HL-60 (cell line): ENCODE results near the gene ANTXR1.

Experiments
- DNase-seq, 2 experiments: peaks; one replicate each; pipeline ENCODE4 v3.0.0-alpha.2; 2010 to 2020; ENCODE audit warnings: low read depth in 1 of 2, low spot score in 1 of 2
- H3K27ac ChIP-seq: fragments of 250-450 bp; sonication (Bioruptor Pico); replicated peaks from 2 replicates; pipeline ENCODE4 v1.5.1; 2020; ENCODE audit warnings: mild to moderate bottlenecking, moderate library complexity
- H3K27me3 ChIP-seq: fragments of 250-450 bp; sonication (Bioruptor Pico); 2 replicates; pipeline ENCODE4 v1.5.1; 2021; ENCODE audit warnings: mild to moderate bottlenecking, moderate library complexity; ENCODE audit not compliant: insufficient read depth, poor library complexity, severe bottlenecking
- H3K4me3 ChIP-seq: replicated peaks from 2 replicates; pipeline ENCODE4 v1.5.1; 2011; ENCODE audit warnings: mild to moderate bottlenecking, control low read depth, low read length; ENCODE audit not compliant: insufficient read depth
- CTCF ChIP-seq: IDR thresholded peaks from one replicate; pipeline ENCODE4 v1.5.1; 2011; ENCODE audit warnings: low read length, control low read depth, inconsistent platforms; ENCODE audit not compliant: insufficient read depth
- GABPA ChIP-seq: IDR thresholded peaks from 2 replicates; pipeline ENCODE4 v1.6.1; 2012; ENCODE audit warnings: low read depth
- POLR2AphosphoS5 ChIP-seq: IDR thresholded peaks from 2 replicates; pipeline ENCODE4 v1.6.1; 2012; ENCODE audit warnings: low read depth
- REST ChIP-seq: IDR thresholded peaks from 2 replicates; pipeline ENCODE4 v1.6.1; 2012; ENCODE audit warnings: low read depth; ENCODE audit not compliant: insufficient replicate concordance
- SPI1 ChIP-seq: IDR thresholded peaks from 2 replicates; pipeline ENCODE4 v1.6.1; 2012; ENCODE audit warnings: low read depth, mild to moderate bottlenecking, borderline replicate concordance

ANTXR1 gene

GRCh38 chr2:69032336-69032735, 19.4 kb downstream of the ANTXR1 start:
- TF ChIP-seq REST (no peak), POLR2AphosphoS5 (no peak), SPI1 (no peak), CTCF (no peak), GABPA (no peak)
- Histone ChIP-seq H3K4me3 (no peak overlapping the region), H3K27ac (no peak overlapping the region), H3K27me3 (no peaks in the 10 kb centered on the region)
- DNase-seq, result no peak

DNA sequence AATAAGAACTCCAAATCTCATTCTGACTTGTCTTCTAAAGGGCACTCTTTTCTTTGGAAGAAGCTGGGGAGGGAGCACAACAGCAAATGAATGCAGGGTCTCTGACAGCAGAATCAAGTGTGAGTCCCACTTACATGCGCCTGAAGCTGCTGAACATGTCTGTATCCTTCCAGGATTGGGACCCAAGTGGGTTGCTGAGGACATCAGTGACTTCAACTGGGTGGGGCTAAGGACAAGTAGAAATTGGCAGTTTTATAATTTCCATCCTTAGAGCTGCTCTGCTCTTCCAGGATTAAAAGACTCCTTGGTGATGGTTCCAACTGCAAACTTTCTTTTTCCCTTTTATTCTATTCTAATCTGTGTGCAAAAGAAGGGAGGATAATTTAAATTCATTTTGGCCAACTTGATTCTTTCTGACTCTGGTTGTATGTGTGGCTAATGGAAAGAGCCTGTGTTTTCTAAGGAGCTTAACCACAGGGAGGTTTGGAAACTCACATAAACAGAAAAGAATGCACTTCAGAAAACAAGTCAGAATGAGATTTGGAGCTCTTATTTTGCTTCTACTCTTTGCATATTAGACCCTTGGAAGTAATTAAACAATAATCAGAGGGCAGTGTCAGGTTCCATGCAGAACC, 20.6 kb downstream of the ANTXR1 start:
- no peak for DNase-seq
- Histone ChIP-seq H3K4me3 (no peak overlapping the region), H3K27me3 (no peaks in the 10 kb centered on the region), H3K27ac (no peak overlapping the region)
- TF ChIP-seq POLR2AphosphoS5 (no peak), CTCF (no peak), GABPA (no peak), SPI1 (no peak), REST (no peak)

- H3K27ac ChIP-seq, result no peak overlapping the region
- no peak for TF ChIP-seq POLR2AphosphoS5
- TF ChIP-seq SPI1, result no peak
- TF ChIP-seq REST, result no peak
- TF ChIP-seq CTCF, result no peak
- no peak for TF ChIP-seq GABPA
- H3K4me3 ChIP-seq, result no peak overlapping the region
- DNase-seq, result no peak
- H3K27me3 ChIP-seq, result no peaks in the 10 kb centered on the region
Measured at GRCh38 chr2:69034122-69034521, 21.1 kb downstream of the ANTXR1 start.
